Esophagus muscularis mucosa (tissue), 4 donors: ENCODE data around the gene POLN.

ENCODE experiments used
- CTCF ChIP-seq, 3 experiments: fragments of 200-600 bp in 2 of 3; fragments of 450-650 bp in 1 of 3; sonication (generic) in 2 of 3; IDR thresholded peaks; one replicate each; pipeline ENCODE4 v1.5.1; 2017 to 2019; ENCODE audit warnings: antibody characterized with exemption in 3 of 3, mild to moderate bottlenecking in 2 of 3, moderate library complexity in 1 of 3
- EP300 ChIP-seq: sonication (generic); formaldehyde crosslinking; IDR thresholded peaks from one replicate; pipeline ENCODE4 v1.6.1; 2017; ENCODE audit warnings: antibody characterized with exemption
- POLR2A ChIP-seq: fragments of 450-650 bp; IDR thresholded peaks from one replicate; pipeline ENCODE4 v1.6.1; 2017; ENCODE audit warnings: antibody characterized with exemption, moderate library complexity, mild to moderate bottlenecking, low read depth
- POLR2AphosphoS5 ChIP-seq, 2 donors: sonication (generic); formaldehyde crosslinking; IDR thresholded peaks; one replicate each; pipeline ENCODE4 v1.6.1; 2017; ENCODE audit warnings: antibody characterized with exemption in 2 of 2

- TF ChIP-seq POLR2AphosphoS5 (IDR thresholded peaks at IDR 0.05) (no peak), CTCF (IDR thresholded peaks at IDR 0.05) (no peak), POLR2A (no peak), EP300 (no peak)
These were observed 216.1 kb downstream of the POLN start for GRCh38 chr4:2025817-2026216.
